Measurements from ENCODE around the gene POMT1. TPM values are rescaled to one million over a fixed set of nuclear protein-coding genes. Genes with fewer than 3 reads are reported as not detected.

The POMT1 gene
- total RNA-seq, 2 experiments from 2014 or later, result 30.2 to 35.9 TPM

DNA sequence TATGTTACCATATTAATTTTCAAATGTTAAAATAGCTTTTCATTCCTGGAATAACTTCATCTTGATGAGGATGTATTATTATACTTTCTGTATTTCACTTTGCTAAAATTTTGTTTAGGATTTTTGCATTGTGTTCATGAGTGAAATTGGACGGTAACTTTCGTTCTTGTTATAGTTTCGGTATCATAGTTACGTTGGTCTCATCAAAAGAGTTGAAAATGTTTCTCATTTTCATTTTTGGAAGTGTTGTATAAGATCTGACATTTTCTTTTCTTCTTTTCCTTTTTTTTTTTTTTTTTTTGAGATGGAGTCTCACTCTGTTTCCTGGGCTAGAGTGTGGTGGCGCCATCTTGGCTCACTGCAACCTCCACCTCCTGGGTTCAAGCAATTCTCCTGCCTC, 62.7 kb downstream of the POMT1 start:
- CTCF ChIA-PET, result interaction anchor here (0.9 kb wide), 1 partner anchor 175 kb away, joined by 4 read pairs; no protein-coding TSS in a partner anchor
- H3K27ac Mint-ChIP-seq, result no peak overlapping the region
- no peak overlapping the region for H3K4me3 Mint-ChIP-seq
- H3K36me3 Mint-ChIP-seq (ENCODE audit: low read depth), result peaks cover 9% of the 10 kb centered on the region
- no peaks in the 10 kb centered on the region for H3K27me3 Mint-ChIP-seq
- H3K9me3 Mint-ChIP-seq, result peaks cover 2% of the 10 kb centered on the region
- POLR2A ChIA-PET, result no interaction called here
- H3K4me1 Mint-ChIP-seq (ENCODE audit: low read depth), result peaks cover 4% of the 10 kb centered on the region
- ATAC-seq (no peak), DNase-seq (no peak)
- TF ChIP-seq, protein P1, sequence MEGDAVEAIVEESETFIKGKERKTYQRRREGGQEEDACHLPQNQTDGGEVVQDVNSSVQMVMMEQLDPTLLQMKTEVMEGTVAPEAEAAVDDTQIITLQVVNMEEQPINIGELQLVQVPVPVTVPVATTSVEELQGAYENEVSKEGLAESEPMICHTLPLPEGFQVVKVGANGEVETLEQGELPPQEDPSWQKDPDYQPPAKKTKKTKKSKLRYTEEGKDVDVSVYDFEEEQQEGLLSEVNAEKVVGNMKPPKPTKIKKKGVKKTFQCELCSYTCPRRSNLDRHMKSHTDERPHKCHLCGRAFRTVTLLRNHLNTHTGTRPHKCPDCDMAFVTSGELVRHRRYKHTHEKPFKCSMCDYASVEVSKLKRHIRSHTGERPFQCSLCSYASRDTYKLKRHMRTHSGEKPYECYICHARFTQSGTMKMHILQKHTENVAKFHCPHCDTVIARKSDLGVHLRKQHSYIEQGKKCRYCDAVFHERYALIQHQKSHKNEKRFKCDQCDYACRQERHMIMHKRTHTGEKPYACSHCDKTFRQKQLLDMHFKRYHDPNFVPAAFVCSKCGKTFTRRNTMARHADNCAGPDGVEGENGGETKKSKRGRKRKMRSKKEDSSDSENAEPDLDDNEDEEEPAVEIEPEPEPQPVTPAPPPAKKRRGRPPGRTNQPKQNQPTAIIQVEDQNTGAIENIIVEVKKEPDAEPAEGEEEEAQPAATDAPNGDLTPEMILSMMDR (IDR thresholded peaks at IDR 0.05), result no peak
- intact Hi-C loops (cut with micrococcal nuclease), result no loop called here

DNA sequence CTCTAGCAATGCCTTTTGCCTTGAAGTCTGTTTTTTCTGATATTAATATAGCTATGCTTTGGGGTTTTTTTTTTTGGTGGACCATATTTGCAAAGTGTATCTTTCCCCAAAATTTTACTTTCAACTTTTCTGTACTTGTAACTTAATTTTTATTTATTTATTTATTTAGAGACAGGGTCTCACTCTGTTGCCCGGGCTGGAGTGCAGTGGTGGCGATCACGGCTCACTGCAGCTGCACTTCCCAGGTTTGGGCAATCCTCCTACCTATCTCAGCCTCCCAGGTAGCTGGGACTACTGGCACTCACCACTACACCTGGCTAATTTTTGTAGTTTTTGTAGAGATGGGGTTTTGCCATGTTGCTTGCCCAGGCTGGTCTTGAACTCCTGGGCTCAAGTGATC, 63.4 kb downstream of the POMT1 start:
- POLR2A ChIA-PET, result no interaction called here
- Mint-ChIP-seq H3K4me3 (no peak overlapping the region), H3K27me3 (no peaks in the 10 kb centered on the region), H3K9me3 (peaks cover 2% of the 10 kb centered on the region), H3K4me1 (ENCODE audit: low read depth) (peaks cover 4% of the 10 kb centered on the region), H3K36me3 (ENCODE audit: low read depth) (peaks cover 11% of the 10 kb centered on the region), H3K27ac (no peak overlapping the region)
- ATAC-seq (no peak), DNase-seq (no peak)
- TF ChIP-seq, protein P1 (IDR thresholded peaks at IDR 0.05), result no peak
- intact Hi-C loops (cut with micrococcal nuclease), result no loop called here
- CTCF ChIA-PET, result no interaction called here

DNA sequence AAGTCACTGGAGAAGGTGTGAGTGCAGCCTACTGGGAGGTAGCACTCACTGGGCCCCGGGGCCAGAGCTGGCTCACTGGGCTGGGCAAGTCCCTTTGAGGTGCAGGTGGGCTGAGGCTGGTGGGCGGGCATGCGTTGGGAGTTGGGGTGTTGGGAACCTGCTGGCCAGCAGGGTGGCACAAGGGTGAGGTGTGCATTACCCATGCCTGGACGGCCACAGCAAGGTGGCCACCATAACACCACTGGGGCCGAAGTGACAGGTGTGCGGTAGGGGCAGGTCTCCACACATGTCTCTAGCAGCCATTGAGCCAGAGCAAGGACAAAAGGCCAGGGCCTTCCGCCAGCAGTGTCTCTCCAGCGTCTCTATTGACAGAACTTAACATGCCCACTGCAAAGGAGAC, 65.2 kb downstream of the POMT1 start:
- ChIA-PET CTCF (no interaction called here), POLR2A (no interaction called here)
- no peak for DNase-seq
- Mint-ChIP-seq H3K27ac (no peak overlapping the region), H3K36me3 (ENCODE audit: low read depth) (peaks cover 17% of the 10 kb centered on the region), H3K4me3 (no peak overlapping the region), H3K27me3 (no peaks in the 10 kb centered on the region), H3K4me1 (ENCODE audit: low read depth) (peaks cover 4% of the 10 kb centered on the region), H3K9me3 (peaks cover 2% of the 10 kb centered on the region)
- TF ChIP-seq, protein P1 (IDR thresholded peaks at IDR 0.05), result no peak
- ATAC-seq, result no peak
- intact Hi-C loops (cut with micrococcal nuclease), result no loop called here

Other genes starting within 250 kb of the POMT1 start
- 10 to 100 TPM; 36.2 to 39.8 TPM for gene FAM78A, start 226.4 kb upstream of the POMT1 start, total RNA-seq
- gene PLPP7, start 213.2 kb upstream of the POMT1 start, total RNA-seq, result under 1 TPM in 1 of 2 experiments, not detected in 1; 0.11 TPM
- 100 to 1,000 TPM; 134 to 141 TPM for gene PRRC2B, start 108.8 kb upstream of the POMT1 start, total RNA-seq
- gene UCK1, start 28.3 kb downstream of the POMT1 start, total RNA-seq, result 10 to 100 TPM; 16.7 to 22.1 TPM
- not detected for gene PRRT1B, start 42.6 kb downstream of the POMT1 start, total RNA-seq
- 10 to 100 TPM; 84.5 to 85.2 TPM for gene RAPGEF1, start 237.2 kb downstream of the POMT1 start, total RNA-seq

All from activated CD8-positive, alpha-beta T cell treated with anti-CD3 and anti-CD28 coated beads for 36 hours (primary cell).